GM23338 (cell line): ENCODE data around the gene SLC38A9. TPM values are rescaled to one million over a fixed set of nuclear protein-coding genes. Genes with fewer than 3 reads are reported as not detected.

Experiments
- ATAC-seq: fragments of 200-7000 bp; cut with Tn5 transposase; 3 replicates; pipeline ENCODE4 v1.9.1; 2020
- DNase-seq: peaks from one replicate; pipeline ENCODE4 v3.0.0-alpha.2; 2015; ENCODE audit warnings: low spot score
- H2AFZ ChIP-seq: fragments of 200-600 bp; sonication (generic); 2 replicates; pipeline ENCODE4 v1.8.0; 2016; ENCODE audit warnings: antibody characterized with exemption, mild to moderate bottlenecking, moderate library complexity
- H3F3A ChIP-seq: fragments of 200-600 bp; sonication (generic); replicated peaks from 2 replicates; pipeline ENCODE4 v1.8.0; 2017; ENCODE audit warnings: antibody characterized with exemption, mixed run types, low read depth
- H3K27ac ChIP-seq: fragments of 200-600 bp; sonication (generic); 2 replicates; pipeline ENCODE4 v1.6.1; 2016; ENCODE audit warnings: low read depth
- H3K27me3 ChIP-seq: fragments of 200-600 bp; sonication (generic); 2 replicates; pipeline ENCODE4 v1.8.0; 2016; ENCODE audit warnings: mild to moderate bottlenecking, mixed run types, moderate library complexity; ENCODE audit not compliant: insufficient read depth
- H3K36me3 ChIP-seq: fragments of 200-600 bp; sonication (generic); 2 replicates; pipeline ENCODE4 v1.8.0; 2016; ENCODE audit warnings: mild to moderate bottlenecking; ENCODE audit not compliant: insufficient read depth
- H3K4me1 ChIP-seq: fragments of 200-600 bp; sonication (generic); 2 replicates; pipeline ENCODE4 v1.8.0; 2016; ENCODE audit warnings: mild to moderate bottlenecking, moderate library complexity; ENCODE audit not compliant: insufficient read depth
- H3K4me2 ChIP-seq: fragments of 200-600 bp; sonication (generic); 2 replicates; pipeline ENCODE4 v1.7.1; 2017; ENCODE audit warnings: mixed run types
- H3K4me3 ChIP-seq: fragments of 200-600 bp; sonication (generic); 2 replicates; pipeline ENCODE4 v1.6.1; 2016; ENCODE audit warnings: mixed run types
- H3K79me2 ChIP-seq: fragments of 200-600 bp; sonication (generic); replicated peaks from 2 replicates; pipeline ENCODE4 v1.8.0; 2017; ENCODE audit warnings: mild to moderate bottlenecking; ENCODE audit not compliant: insufficient read depth
- H3K9me2 ChIP-seq: fragments of 200-600 bp; sonication (generic); 2 replicates; pipeline ENCODE4 v1.8.0; 2017; ENCODE audit not compliant: insufficient read depth
- H4K20me1 ChIP-seq: fragments of 200-600 bp; sonication (generic); replicated peaks from 2 replicates; pipeline ENCODE4 v1.8.0; 2017; ENCODE audit warnings: mild to moderate bottlenecking; ENCODE audit not compliant: insufficient read depth
- H3K27ac Mint-ChIP-seq: 2 replicates; pipeline ENCODE4 v1.8.0; 2020; ENCODE audit warnings: inconsistent platforms, mild to moderate bottlenecking, moderate library complexity, mixed read lengths
- H3K27me3 Mint-ChIP-seq: 3 replicates; pipeline ENCODE4 v1.8.0; 2022; ENCODE audit warnings: low read depth, mild to moderate bottlenecking, moderate library complexity, mixed read lengths, inconsistent platforms; ENCODE audit not compliant: insufficient read depth, poor library complexity
- H3K36me3 Mint-ChIP-seq: 3 replicates; pipeline ENCODE4 v1.8.0; 2021; ENCODE audit warnings: low read depth, mild to moderate bottlenecking, inconsistent platforms, moderate library complexity, mixed read lengths
- H3K4me1 Mint-ChIP-seq: 3 replicates; pipeline ENCODE4 v1.8.0; 2020; ENCODE audit warnings: mild to moderate bottlenecking, inconsistent platforms, mixed read lengths
- H3K4me3 Mint-ChIP-seq: 3 replicates; pipeline ENCODE4 v1.8.0; 2021; ENCODE audit warnings: moderate library complexity, mild to moderate bottlenecking, inconsistent platforms, mixed read lengths
- H3K9me3 Mint-ChIP-seq: 3 replicates; pipeline ENCODE4 v1.8.0; 2020; ENCODE audit warnings: moderate library complexity, mild to moderate bottlenecking, inconsistent platforms, mixed read lengths
- CREB1 ChIP-seq: fragments of 250-450 bp; sonication (Bioruptor Pico); IDR thresholded peaks from 2 replicates; pipeline ENCODE4 v1.5.0; 2020; ENCODE audit warnings: low read depth, mild to moderate bottlenecking, moderate library complexity
- CTCF ChIP-seq, 2 experiments: fragments of 200-600 bp in 1 of 2; sonication (generic) in 1 of 2; conservative IDR thresholded peaks; 2 replicates each; pipeline versions ENCODE4 v1.5.1 to v1.6.1; 2016 to 2017; ENCODE audit warnings: antibody characterized with exemption in 2 of 2, low read depth in 2 of 2, mild to moderate bottlenecking in 2 of 2, moderate library complexity in 1 of 2
- EZH2 ChIP-seq: fragments of 200-600 bp; sonication (generic); IDR thresholded peaks from one replicate; pipeline ENCODE4 v1.8.0; 2017; ENCODE audit warnings: antibody characterized with exemption, mild to moderate bottlenecking, low read depth; ENCODE audit not compliant: unreplicated experiment
- EZH2phosphoT487 ChIP-seq: fragments of 200-600 bp; sonication (generic); IDR thresholded peaks from one replicate; pipeline ENCODE4 v1.8.1; 2018; ENCODE audit warnings: antibody characterized with exemption; ENCODE audit not compliant: unreplicated experiment
- POLR2AphosphoS5 ChIP-seq: IDR thresholded peaks from 2 replicates; pipeline ENCODE4 v1.6.1; 2016; ENCODE audit warnings: antibody characterized with exemption, low read depth
- ZNF114 ChIP-seq: fragments of 250-450 bp; sonication (Bioruptor Pico); IDR thresholded peaks from 2 replicates; pipeline ENCODE4 v1.5.0; 2020; ENCODE audit warnings: mild to moderate bottlenecking, moderate library complexity
- polyA plus RNA-seq: library from polyadenylated mRNA; unstranded; fragments of >200 nt; fragmentation: Nextera tagmentation; extraction: Ambion mirVana; gene quantifications from 2 replicates; pipeline ENCODE4 v1.2.1, GENCODE V29; 2016
- small RNA-seq: library from RNA; depleted of rRNA; stranded (forward); fragments of <200 nt; gene quantifications from one replicate; pipeline ENCODE3, GENCODE V24; 2014; ENCODE audit warnings: low replicate concordance
- total RNA-seq: library from RNA; depleted of rRNA; stranded (reverse); fragments of >200 nt; shearing (Covaris generic); gene quantifications from 2 replicates; pipeline ENCODE4 v1.2.3, GENCODE V29; 2014; rRNA removed
- TF ChIP-seq, protein P1 (sequence below): IDR thresholded peaks from 2 replicates; pipeline ENCODE4 v1.6.1; 2016; ENCODE audit warnings: antibody characterized with exemption

Gene SLC38A9
- total and polyA plus RNA-seq, 2 experiments from 2014 or later = 30.8 to 64.8 TPM

GRCh38 chr5:55576661-55577060 is 135.5 kb downstream of the SLC38A9 start:
- Mint-ChIP-seq H3K9me3 (no peaks in the 10 kb centered on the region), H3K4me3 (no peak overlapping the region), H3K27me3 (peaks cover 3% of the 10 kb centered on the region), H3K27ac (no peak overlapping the region), H3K36me3 (no peaks in the 10 kb centered on the region), H3K4me1 (peaks cover 19% of the 10 kb centered on the region)
- H4K20me1 ChIP-seq = no peaks in the 10 kb centered on the region
- no peak overlapping the region for H2AFZ ChIP-seq
- H3K9me2 ChIP-seq = no peaks in the 10 kb centered on the region
- H3F3A ChIP-seq = 0 out of 2 replicates have a peak, but pooled peaks cover 3% of the 10 kb centered on the region
- H3K4me1 ChIP-seq = peaks cover 37% of the 10 kb centered on the region
- no peak overlapping the region for H3K4me2 ChIP-seq
- H3K27me3 ChIP-seq = no peaks in the 10 kb centered on the region
- ATAC-seq (no peak), DNase-seq (no peak)
- no peak overlapping the region; the same call in 1 of the 2 replicates for H3K27ac ChIP-seq
- no peaks in the 10 kb centered on the region for H3K36me3 ChIP-seq
- TF ChIP-seq ZNF114 (CRISPR knock-in tag) (no peak), POLR2AphosphoS5 (no peak), CTCF (conservative IDR thresholded peaks at IDR 0.05; ENCODE audit: low read depth in 2 of 2) (no peak), CREB1 (CRISPR knock-in tag) (no peak), EZH2phosphoT487 (no peak), EZH2 (no peak)
- TF ChIP-seq, protein P1, sequence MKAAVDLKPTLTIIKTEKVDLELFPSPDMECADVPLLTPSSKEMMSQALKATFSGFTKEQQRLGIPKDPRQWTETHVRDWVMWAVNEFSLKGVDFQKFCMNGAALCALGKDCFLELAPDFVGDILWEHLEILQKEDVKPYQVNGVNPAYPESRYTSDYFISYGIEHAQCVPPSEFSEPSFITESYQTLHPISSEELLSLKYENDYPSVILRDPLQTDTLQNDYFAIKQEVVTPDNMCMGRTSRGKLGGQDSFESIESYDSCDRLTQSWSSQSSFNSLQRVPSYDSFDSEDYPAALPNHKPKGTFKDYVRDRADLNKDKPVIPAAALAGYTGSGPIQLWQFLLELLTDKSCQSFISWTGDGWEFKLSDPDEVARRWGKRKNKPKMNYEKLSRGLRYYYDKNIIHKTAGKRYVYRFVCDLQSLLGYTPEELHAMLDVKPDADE = no peak
- H3K4me3 ChIP-seq = no peak overlapping the region
- H3K79me2 ChIP-seq = no peaks in the 10 kb centered on the region

Small RNA genes within 50 kb of the gene (small RNA-seq; reads per million reads assigned to genes)
- gene AC016632.1 = not detected

Other genes starting within 250 kb of the SLC38A9 start
- gene PLPP1, start 177.4 kb downstream of the SLC38A9 start, total RNA-seq = 92.0 and 97.1 TPM in 2 replicates
- gene PLPP1, start 177.4 kb downstream of the SLC38A9 start, polyA plus RNA-seq = 39.1 and 42.1 TPM in 2 replicates
- gene DDX4, start 25.7 kb upstream of the SLC38A9 start, total RNA-seq = 0.83 TPM in 1 of 2 replicates, not detected in the other
- gene DDX4, start 25.7 kb upstream of the SLC38A9 start, polyA plus RNA-seq = not detected in 2 replicates
- gene IL31RA, start 139.0 kb upstream of the SLC38A9 start, total RNA-seq = not detected in 2 replicates
- not detected in 2 replicates for gene IL31RA, start 139.0 kb upstream of the SLC38A9 start, polyA plus RNA-seq